Activated CD4-positive, alpha-beta T cell treated with anti-CD3 and anti-CD28 coated beads for 24 hours (primary cell): Measurements from ENCODE around the gene PNPO.
A peak's percentile ranks its signal among the peaks of the same experiment; 100 is the strongest.

Source experiments
- DNase-seq, 2 donors: peaks; one replicate each; pipeline ENCODE4 v3.0.0-alpha.2; 2020; ENCODE audit warnings: low read depth in 2 of 2

PNPO gene

GRCh38 chr17:47941246-47942095, at the start of gene PNPO:
TSS of gene PNPO (plus strand) at chr17:47941571. CDS start at chr17:47941676, 105 bp downstream.
- peak; percentile 88 to 92 for DNase-seq

DNA sequence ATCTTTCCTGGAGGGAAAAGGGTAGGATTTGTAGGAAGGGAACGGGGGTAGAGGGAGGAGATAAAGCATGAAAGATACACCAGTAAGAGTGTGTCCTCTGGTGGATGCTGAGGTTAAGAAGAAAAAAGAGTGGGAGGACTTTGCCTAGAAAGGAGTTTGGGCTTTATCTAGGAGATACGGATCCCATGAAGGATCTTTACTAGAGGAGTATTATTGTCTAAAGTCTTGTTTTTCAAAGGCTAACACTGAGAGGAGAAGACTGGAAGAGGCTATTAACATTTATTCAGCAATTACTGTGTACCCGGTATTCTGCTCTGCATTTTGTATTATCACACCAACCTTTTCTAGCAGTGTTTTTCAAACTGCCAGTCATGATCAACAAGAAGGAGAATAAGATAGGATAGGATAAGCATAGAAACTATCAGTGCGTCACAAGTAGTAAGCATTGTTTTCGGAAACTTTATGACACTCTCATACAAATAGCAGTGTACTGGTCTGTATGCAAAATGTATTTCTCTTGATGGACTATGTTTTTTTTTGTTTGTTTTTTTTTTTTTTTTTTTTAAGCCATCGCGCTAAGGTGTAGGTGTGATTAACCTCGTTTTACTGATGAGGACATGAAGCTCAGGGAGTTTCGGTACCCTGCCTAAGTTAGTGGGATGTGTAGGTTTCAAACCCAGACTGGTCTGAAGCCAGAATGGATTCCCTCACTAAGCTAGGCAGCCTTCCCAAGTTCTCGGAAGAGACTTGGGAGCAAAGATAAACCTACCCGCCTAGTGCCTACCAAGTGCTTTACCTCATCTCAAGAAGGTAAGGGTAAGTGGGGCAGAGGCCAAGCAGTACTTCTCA, 46.6 kb upstream of the PNPO start:
- no peak for DNase-seq

DNA sequence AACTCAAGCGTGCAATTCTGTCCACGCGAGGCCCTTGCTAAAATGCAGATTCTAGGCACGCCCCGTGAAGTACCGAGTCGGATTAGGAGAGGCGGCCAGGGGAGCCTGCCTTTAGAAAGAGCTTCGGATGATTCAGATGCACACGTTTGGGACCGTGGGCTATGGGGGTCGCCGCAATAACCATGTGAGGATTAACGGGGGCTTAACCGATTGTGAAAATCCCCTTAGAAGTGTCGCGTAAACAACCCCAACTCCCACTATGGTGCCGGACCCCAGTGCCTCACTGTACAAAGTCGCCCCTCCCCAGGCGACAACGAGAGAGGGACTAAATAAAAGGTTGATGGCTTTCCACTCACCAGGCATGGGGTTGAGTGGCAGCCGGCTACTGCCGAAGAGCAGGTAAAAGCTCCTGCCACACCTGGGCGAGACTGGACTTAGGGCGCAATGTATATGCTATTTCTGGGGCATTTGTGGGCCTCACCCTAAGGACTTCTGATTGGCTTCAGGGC, 46.0 kb upstream of the PNPO start:
- DNase-seq = peak in 1 of 2 donors; percentile 15

DNA sequence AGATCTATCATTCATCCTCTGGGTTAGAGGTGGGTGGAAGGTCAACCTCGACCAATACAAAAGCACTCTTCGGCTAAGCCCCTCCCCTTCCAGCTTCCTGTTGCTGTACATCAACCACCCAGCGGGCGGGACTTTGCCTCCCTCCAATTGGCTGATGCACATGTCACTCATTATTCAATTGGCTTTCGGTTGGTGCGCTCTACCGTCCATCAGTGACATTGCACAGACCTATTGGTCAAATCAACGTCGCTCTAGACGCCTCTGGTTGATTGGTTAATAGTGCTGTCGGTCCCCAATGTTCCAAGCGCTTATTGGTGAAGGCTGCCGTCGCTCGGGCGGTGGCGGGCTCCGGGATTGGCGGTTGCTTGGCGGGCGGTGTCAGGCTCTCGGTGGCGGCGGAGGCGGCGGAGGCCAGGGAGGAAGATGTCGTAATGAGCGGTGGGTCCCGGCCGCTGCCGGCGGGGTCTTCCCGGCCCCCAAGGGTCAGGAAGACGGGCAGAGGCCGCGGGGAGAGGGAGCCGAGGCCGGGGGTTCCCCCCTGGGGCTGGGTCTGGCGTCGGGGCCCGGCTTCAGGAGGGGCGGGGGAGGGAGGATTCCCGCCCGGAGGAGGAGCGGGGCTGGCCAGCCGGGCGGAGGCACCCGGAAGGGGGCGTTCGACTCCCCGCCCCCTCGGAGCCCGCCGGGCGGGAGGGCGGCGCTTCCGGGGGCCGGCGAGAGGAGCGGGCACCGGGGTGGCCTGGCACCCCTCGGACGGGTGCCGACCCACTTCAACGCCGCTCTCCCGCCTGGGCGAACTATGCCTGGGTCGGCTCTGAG, 45.3 kb upstream of the PNPO start, which contains the start of gene SP2:
SP2 (plus strand) TSS at position 381 of the 816 bp plus-strand sequence; CDS start at position 432, 51 bp downstream.
- peak; percentile 99 for DNase-seq

GRCh38 chr17:47896672-47897490, 44.5 kb upstream of the PNPO start:
- no peak for DNase-seq

GRCh38 chr17:47897561-47897960, 43.8 kb upstream of the PNPO start:
- DNase-seq = no peak

GRCh38 chr17:47898241-47898640, 43.1 kb upstream of the PNPO start:
- DNase-seq = no peak

DNA sequence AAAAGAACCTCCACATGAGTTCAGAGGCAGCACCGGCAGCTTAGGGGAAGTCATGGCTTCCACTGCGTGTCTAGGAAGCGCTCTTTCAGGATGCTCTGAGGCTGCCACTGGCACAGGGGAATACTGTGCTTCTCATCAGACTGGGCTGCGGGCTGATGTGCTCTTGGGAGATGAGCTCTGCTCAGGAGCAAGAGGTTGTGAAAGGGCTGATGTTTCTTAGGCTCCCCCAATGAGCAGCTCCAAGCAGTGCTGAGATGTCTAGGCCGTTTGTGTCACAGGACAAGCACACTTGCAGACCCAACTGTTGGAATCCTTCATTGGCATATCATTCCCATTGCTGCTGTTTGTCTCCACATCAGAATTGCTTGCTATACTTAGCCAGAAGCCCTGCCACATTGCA, 41.7 kb upstream of the PNPO start:
- DNase-seq = no peak

DNA sequence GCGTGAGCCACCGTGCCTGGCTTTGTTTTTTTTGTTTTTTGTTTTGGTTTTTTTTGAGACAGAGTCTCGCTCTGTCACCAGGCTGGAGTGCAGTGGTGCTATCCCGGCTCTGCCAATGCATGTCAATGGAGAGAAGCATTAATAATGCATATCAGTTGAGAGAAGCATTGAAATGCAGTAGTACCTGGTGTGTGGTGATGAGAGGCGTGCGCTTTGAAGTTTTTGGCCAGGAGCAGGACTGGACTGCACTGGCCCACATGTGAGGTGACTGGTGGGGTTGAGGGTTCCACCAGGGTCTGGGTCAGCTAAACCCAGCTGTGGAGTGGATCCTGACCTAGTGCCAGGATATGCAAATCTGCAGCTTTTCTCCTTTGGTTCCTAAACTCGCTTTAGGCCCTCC, 39.9 kb upstream of the PNPO start:
- DNase-seq = no peak

- no peak for DNase-seq
Measured at GRCh38 chr17:47902039-47902744, 39.2 kb upstream of the PNPO start.

GRCh38 chr17:47905221-47905733, 36.1 kb upstream of the PNPO start:
- no peak for DNase-seq

- no peak for DNase-seq
Measured at GRCh38 chr17:47906443-47906842, 34.9 kb upstream of the PNPO start.

DNA sequence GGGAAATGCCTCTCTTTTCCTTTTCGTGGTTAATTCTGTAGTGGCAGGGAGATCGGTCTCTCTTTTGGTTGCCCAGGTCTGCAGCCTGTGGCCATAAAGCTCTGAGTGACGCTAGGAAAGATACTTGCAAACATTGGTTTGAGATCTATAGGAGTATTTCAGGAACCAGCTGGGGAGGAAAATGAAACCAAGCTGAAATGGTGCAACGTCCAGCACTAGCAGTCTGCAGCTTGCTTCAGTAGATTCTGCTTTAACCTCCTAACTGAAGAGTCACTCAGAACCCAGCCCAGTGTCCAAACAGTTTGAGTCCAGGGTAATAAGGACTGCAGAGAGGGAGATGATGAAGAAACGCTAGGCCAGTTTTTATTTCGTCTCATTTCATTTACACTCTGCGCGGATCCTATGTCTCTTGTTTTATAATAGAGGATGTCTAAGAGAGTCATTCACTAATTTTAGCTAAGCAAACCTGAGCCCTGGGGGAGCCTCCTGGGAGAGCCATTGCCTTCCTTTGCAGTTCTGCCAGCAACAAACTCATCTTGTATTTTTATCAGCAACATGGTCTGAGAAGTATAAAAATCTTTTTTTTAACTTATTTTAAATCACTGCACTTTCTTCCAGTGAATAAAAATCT, 33.3 kb upstream of the PNPO start:
- no peak for DNase-seq

DNA sequence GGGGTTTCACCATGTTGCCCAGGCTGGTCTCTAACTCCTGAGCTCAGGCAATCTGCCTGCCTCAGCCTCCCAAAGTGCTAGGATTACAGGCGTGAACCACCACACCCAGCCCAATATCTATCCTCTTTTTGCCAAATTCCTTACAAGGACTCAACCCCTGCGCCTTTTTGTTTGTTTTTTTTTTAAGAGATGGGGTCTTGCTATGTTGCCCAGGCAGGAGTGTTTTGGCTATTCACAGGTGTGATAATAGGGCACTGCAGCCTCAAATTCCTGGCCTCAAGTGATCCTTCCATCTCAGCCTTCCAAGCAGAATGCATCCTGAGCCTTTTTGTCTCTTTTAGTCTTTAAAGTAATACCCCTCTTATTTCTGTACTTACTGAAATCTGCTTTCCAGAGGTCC, 28.3 kb upstream of the PNPO start:
- no peak for DNase-seq

GRCh38 chr17:47914306-47914948, 26.9 kb upstream of the PNPO start:
- DNase-seq = no peak

DNA sequence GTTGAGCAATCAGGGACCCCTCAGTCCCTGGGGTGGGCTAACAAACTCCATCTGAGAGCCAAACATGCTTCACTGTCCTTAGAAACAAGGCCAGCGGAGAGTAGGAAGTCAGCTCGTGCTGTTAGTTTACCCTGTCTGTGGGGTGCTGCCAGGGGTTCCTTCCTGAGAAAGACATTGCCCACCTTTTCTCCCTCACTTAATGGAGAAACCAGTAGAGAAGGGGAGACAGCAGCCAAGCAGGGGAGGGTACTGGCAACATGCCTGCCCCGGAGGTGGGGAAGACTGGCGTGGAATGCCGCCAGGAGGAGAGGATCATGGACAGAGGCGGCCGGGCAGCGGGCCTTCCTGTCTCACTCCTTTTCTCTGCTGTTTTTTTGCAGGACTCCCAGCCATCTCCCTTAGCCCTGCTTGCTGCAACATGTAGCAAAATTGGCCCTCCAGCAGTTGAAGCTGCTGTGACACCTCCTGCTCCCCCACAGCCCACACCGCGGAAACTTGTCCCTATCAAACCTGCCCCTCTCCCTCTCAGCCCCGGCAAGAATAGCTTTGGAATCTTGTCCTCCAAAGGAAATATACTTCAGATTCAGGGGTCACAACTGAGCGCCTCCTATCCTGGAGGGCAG, 25.5 kb upstream of the PNPO start:
- DNase-seq = no peak

- no peak for DNase-seq
Measured at GRCh38 chr17:47916489-47917208, 24.7 kb upstream of the PNPO start.

GRCh38 chr17:47917581-47917980, 23.8 kb upstream of the PNPO start:
- DNase-seq = no peak
